Motor neuron (in vitro differentiated cells): ENCODE results near the gene PXK. TPM values are rescaled to one million over a fixed set of nuclear protein-coding genes. Genes with fewer than 3 reads are reported as not detected.

ENCODE experiments used
- ATAC-seq, 8 experiments: fragments of 200-7000 bp; cut with Tn5 transposase; replicated peaks in 6 of 8; 2 replicates each; pipeline ENCODE4 v1.8.0; 2021; ENCODE audit warnings: mild to moderate bottlenecking in 8 of 8, moderate library complexity in 8 of 8
- H3K27ac ChIP-seq, 2 donors: fragments of 250-450 bp; sonication (Bioruptor Pico); 2 replicates each; pipeline ENCODE4 v1.9.0; 2021; ENCODE audit warnings: antibody characterized with exemption in 2 of 2, mild to moderate bottlenecking in 2 of 2, moderate library complexity in 1 of 2
- H3K4me1 ChIP-seq, 2 donors: fragments of 250-450 bp; sonication (Bioruptor Pico); replicated peaks in 1 of 2; 2 replicates each; pipeline ENCODE4 v1.6.1; 2021; ENCODE audit warnings: antibody characterized with exemption in 2 of 2, mild to moderate bottlenecking in 2 of 2, moderate library complexity in 1 of 2
- H3K4me3 ChIP-seq, 5 donors: fragments of 250-450 bp; sonication (Bioruptor Pico); 2 replicates each; pipeline ENCODE4 v1.9.0; 2021; ENCODE audit warnings: antibody characterized with exemption in 5 of 5, mild to moderate bottlenecking in 5 of 5, moderate library complexity in 4 of 5
- WGBS, 10 experiments: fragments of 450-650 bp; shearing (Covaris generic); methylation state at CpG; one replicate each; pipeline ENCODE4 v1.0.0; 2022; 5-methylcytosine and 5-hydroxymethylcytosine counted together
- in situ Hi-C, 9 experiments: fragments of 400-800 bp; cut with MboI; loops; one replicate each; pipeline ENCODE4 v1.15.0; 2021; ENCODE audit warnings: low sequenced_read_pairs in 9 of 9, low pct_unique_long_range_greater_than_20kb in 2 of 9; ENCODE audit not compliant: unreplicated experiment in 9 of 9
- total RNA-seq, 8 experiments: library from RNA; unstranded; fragments of 300-600 nt; gene quantifications; 2 replicates each; pipeline versions ENCODE4 v1.2.3 to v1.2.4, GENCODE V29; 2022

Gene PXK
- total RNA-seq, 8 experiments from 2014 or later, result 8.4 to 34.6 (median 18.5) TPM

DNA sequence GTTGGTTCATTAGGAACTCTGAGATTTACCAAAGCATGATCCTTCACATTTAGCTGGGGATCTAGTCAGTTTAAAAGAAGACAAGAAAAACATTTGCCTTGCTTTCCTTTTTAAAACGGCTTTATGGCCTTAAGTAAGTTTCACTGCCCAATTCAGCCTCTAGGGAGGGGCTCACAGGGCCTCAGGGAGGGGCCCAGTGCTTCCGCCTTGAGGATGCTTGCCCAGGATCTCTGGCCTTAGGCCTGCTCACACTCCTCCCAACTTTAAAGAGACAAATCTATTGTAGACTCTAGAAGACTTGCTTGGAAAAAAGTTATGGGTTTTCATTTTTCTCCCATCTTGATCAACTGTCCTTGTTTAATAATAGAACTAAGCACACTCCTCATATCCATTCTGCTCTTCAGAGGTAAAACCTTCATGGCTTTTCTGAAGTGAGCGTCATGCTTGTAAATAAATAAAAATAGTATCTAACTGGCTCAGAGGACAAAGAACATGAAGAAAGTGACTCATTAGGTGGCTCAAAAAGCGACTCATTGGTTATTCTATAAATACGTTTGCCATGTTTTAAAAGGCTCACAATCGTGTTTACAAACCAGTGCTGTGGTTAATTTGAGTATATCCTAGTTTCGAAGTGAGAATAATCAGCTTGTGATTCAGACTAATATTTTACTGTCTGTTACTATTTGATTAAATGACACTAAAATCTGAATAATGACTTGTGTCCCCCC, 87.3 kb downstream of the PXK start:
- Histone ChIP-seq H3K4me3 (no peak overlapping the region), H3K4me1 (no peaks in the 10 kb centered on the region), H3K27ac (no peak overlapping the region)
- in situ Hi-C loops, result loop anchor here in 2 of 9 experiments (10.0 to 25.0 kb wide), 3 partner anchors 95 to 233 kb away; partner anchors contain the start of genes HTD2 (in 1 of the 2) and RPP14 (in 1 of the 2)
- WGBS, 10 experiments, result 0 to 100% (median 89%) methylated on average over 2 to 7 of the region's 7 CpGs; no CpG with 5 or more reads in 1 of the 10 experiments
- ATAC-seq, result peak in 3 of 8 experiments; percentile 60 to 90 (median 89)

DNA sequence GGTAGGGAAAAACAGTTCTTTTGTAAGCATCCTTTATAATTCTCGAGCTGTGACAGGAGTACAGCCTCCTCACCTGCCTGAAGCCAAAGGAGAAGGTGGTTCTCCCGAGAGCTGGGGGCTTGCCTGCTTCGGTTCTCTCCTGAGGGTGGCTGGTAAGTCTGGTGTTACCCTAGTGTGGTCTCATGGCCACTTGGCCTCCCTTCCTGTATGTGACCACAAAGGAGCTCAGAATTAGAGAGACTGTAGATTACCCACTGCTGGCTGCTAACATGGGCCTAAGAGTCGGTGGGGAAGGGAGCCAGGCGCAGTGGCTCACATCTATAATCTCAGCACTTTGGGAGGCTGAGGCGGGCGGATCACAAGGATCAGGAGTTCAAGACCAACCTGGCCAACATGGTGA, 88.3 kb downstream of the PXK start:
- no peak overlapping the region for H3K27ac ChIP-seq

DNA sequence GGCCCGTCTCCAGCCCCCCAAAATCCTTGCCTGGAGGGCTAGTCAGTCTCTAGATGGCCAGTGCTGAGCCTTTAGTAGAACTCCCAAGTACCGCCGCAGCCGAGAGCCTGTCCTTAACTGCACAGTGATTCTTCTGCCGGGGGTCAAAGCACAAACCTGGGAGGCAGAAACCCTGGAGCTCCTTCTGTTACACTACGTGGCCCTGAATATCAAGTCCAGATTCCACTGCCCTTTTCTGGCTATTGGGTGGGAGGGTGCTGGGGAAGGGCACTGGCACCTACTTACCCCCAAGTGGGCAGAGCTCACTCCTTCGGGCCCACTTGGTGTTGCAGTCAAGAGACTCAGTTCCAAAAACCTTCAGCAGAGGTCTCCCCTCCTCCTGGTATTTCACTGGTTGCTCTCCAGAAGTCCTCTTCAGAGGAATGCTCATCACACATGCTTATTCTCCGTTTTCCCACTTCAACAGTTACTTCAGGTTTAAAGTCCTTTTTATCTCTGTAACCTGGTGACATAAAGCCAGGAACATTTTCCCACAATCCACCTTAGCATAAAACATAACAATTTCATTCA, 90.1 kb downstream of the PXK start:
- ATAC-seq, result peak in 6 of 8 experiments; percentile 17 to 48 (median 24)

More for the DNA sequence above, 88.3 kb downstream of the PXK start:
- whole genome bisulfite sequencing, 10 experiments, result 50 to 100% (median 77%) methylated on average over 1 to 4 of the region's 7 CpGs; no CpG with 5 or more reads in 2 of the 10 experiments
- Histone ChIP-seq H3K4me1 (no peaks in the 10 kb centered on the region), H3K4me3 (no peak overlapping the region)
- in situ Hi-C loops, result loop anchor here in 1 of 9 experiments (25.0 kb wide), 2 partner anchors 109 to 234 kb away; partner anchors contain the start of genes HTD2 and RPP14
- no peak for ATAC-seq

DNA sequence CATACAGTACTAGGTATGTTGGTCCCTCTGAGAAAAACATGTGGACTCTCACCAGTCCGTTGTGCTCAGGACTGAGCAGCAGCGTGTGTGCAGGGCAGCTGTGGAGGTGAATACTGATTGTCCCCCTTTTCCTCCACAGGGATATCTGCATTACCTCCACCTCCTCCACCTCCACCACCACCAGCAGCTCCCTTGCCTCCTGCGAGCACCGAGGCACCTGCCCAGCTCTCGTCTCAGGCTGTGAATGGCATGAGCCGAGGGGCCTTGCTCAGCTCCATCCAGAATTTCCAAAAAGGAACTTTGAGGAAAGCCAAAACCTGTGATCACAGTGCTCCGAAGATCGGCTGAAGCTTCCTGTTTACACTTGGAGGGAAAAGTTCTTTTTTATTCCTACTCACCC, 91.9 kb downstream of the PXK start:
- Histone ChIP-seq H3K4me1 (no peaks in the 10 kb centered on the region), H3K27ac (no peak overlapping the region), H3K4me3 (no peak overlapping the region)
- ATAC-seq, result peak in 3 of 8 experiments; percentile 7 to 22 (median 22)
- in situ Hi-C loops, result loop anchor here in 1 of 9 experiments (25.0 kb wide), 2 partner anchors 112 to 237 kb away; partner anchors contain the start of genes HTD2 and RPP14
- 65 to 100% (median 80%) methylated on average over 1 to 8 of the region's 8 CpGs; no CpG with 5 or more reads in 1 of the 10 experiments for WGBS, 10 experiments

More for the DNA sequence above, 90.1 kb downstream of the PXK start:
- no peak overlapping the region for H3K27ac ChIP-seq
- in situ Hi-C loops, result loop anchor here in 1 of 9 experiments (25.0 kb wide), 2 partner anchors 111 to 236 kb away; partner anchors contain the start of genes HTD2 and RPP14
- no peaks in the 10 kb centered on the region for H3K4me1 ChIP-seq
- 0 to 96% (median 83%) methylated on average over 1 to 5 of the region's 8 CpGs; no CpG with 5 or more reads in 5 of the 10 experiments for WGBS, 10 experiments
- H3K4me3 ChIP-seq, result no peak overlapping the region

DNA sequence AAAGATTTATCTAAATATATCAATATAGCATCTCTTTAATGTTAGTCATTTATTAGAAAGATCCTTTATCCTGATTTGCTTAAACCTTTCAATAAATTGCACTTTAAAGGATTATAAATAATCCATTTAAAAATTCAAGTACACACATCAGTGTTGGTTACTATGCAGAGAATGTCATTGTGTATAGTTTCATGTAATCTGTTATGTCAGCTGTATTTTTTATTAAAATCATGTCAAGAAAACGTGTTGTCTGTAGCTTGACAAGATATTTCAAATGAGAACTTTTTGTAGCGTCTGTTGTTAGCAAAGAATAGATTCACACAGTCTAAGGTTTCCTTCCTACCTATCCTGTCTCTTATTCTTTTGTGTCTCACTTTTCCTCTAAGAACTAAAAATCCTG, 93.1 kb downstream of the PXK start:
- H3K27ac ChIP-seq, result no peak overlapping the region
- H3K4me1 ChIP-seq, result no peaks in the 10 kb centered on the region
- 29 to 100% (median 56%) methylated on average over 1 to 2 of the region's 2 CpGs; no CpG with 5 or more reads in 1 of the 10 experiments for WGBS, 10 experiments
- in situ Hi-C loops, result no loop called here
- H3K4me3 ChIP-seq, result no peak overlapping the region
- no peak for ATAC-seq

- Histone ChIP-seq H3K4me1 (peaks cover 6 to 8% of the 10 kb centered on the region in 2 donors), H3K27ac (no peak overlapping the region), H3K4me3 (no peak overlapping the region)
- in situ Hi-C loops, result no loop called here
- WGBS, 10 experiments, result 68 to 100% (median 85%) methylated on average over 1 to 7 of the region's 7 CpGs
- no peak for ATAC-seq
These were observed 95.1 kb downstream of the PXK start for GRCh38 chr3:58427661-58428361.

- Histone ChIP-seq H3K4me1 (peaks cover 11 to 14% of the 10 kb centered on the region in 2 donors), H3K4me3 (no peak overlapping the region), H3K27ac (no peak overlapping the region)
- in situ Hi-C loops, result no loop called here
- WGBS, 10 experiments, result 40% methylated on average over 1 of the region's 1 CpG; no CpG with 5 or more reads in 9 of the 10 experiments
- no peak for ATAC-seq
These were observed 97.0 kb downstream of the PXK start for GRCh38 chr3:58429657-58430056.

DNA sequence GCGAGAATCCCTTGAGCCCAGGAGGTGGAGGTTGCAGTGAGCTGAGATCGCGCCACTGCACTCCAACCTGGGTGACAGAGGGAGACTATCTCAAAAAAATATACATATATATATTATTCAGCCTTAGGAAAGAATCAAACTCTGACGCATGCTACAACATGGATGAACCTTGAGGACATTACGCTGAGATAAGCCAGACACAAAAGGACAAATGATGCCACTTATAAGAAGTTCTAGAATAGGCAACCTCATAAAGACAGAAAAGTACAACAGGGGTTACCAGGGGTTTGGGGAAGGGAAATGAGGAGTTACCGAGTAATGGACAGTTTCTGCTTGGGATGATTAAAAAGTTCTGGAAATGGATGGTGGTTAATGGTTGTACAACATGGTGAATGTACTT, 100.2 kb downstream of the PXK start:
- Histone ChIP-seq H3K27ac (peak overlapping the region in 1 of 2 donors; percentile 98), H3K4me3 (peak overlapping the region; percentile 82 to 99 (median 97)), H3K4me1 (peaks cover 11 to 17% of the 10 kb centered on the region in 2 donors)
- in situ Hi-C loops, result no loop called here
- no peak for ATAC-seq
- WGBS, 10 experiments, result 0 to 93% (median 50%) methylated on average over 1 to 6 of the region's 6 CpGs; no CpG with 5 or more reads in 2 of the 10 experiments

DNA sequence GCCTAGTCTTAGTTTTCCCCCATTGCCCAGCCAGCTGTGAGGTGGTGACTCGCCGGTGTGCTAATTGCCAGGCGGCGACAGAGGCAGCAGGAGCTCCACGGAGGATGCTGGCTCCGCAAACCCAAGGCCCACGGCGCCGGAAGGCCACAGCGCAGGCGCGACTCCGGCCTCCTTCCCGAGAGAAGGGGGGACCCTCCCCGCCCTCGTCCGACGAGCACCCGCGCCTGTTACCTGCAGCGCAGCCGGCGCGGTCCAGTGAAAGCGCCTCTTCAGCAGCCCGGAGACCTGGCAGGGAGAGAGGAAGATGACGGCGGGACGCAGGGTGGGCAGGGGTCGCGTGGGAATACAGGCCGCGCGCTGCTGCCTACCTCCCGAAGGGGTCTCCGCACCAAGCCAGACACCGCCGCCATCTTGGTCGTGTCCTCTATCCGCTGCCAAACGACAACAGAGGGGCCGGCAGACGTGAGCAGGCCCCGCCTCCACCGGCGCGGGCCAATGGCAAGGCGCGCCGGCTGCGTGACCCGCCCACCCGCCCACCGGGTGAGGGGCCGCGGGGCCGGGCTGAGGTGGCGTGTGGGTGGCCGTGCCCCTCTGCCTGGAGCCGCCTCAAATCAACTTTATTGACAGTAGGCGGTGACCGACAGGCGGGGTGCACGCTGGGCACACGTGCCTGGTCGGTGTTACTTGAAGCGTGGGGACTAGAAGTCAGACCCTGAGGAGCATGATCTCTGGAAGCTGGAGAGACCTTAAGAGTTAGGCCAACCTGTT, 100.9 kb downstream of the PXK start, which contains the start of gene PDHB:
Gene PDHB (minus strand): TSS at position 433 of the 768 bp plus-strand sequence. CDS start 23 bp downstream, at position 410.
- WGBS, 10 experiments, result 0% methylated on average over 2 to 6 of the region's 67 CpGs; no CpG with 5 or more reads in 4 of the 10 experiments
- H3K4me3 ChIP-seq, result peak within 1 kb of the TSS; percentile 82 to 99 (median 97)
- H3K27ac ChIP-seq, result peak within 1 kb of the TSS; percentile 98 to 99
- in situ Hi-C loops, result no loop called here
- ATAC-seq, result peak; percentile 86 to 96 (median 94)
- peaks cover 11 to 17% of the 10 kb centered on the region in 2 donors for H3K4me1 ChIP-seq

GRCh38 chr3:58434168-58434504, 101.4 kb downstream of the PXK start:
- 14 to 100% (median 63%) methylated on average over 1 to 2 of the region's 3 CpGs; no CpG with 5 or more reads in 6 of the 10 experiments for WGBS, 10 experiments
- Histone ChIP-seq H3K4me1 (peaks cover 11 to 17% of the 10 kb centered on the region in 2 donors), H3K27ac (no peak overlapping the region), H3K4me3 (peak overlapping the region; percentile 82 to 99 (median 97))
- no peak for ATAC-seq
- in situ Hi-C loops, result no loop called here

DNA sequence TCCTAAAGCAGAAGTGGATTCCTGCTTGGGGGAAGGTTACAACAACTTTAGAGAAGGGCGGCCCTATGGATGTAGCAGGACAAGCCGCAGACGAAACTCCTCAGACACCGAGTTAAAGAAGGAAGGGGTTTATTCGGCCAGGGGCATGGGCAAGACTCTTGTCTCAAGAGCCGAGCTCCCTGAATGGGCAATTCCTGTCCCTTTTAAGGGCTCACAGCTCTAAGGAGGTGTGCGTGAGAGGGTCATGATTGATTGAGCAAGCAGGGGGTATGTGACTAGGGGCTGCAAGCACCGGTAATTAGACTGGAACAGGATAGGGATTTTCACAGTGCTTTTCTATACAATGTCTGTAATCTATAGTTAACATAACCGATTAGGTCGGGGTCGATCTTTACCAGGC, 101.8 kb downstream of the PXK start:
- in situ Hi-C loops, result no loop called here
- Histone ChIP-seq H3K27ac (no peak overlapping the region), H3K4me1 (peaks cover 11 to 17% of the 10 kb centered on the region in 2 donors), H3K4me3 (peak overlapping the region in 1 of 5 donors; percentile 97)
- WGBS, 10 experiments, result 50 to 100% (median 100%) methylated on average over 1 to 9 of the region's 11 CpGs; no CpG with 5 or more reads in 1 of the 10 experiments
- ATAC-seq, result no peak

DNA sequence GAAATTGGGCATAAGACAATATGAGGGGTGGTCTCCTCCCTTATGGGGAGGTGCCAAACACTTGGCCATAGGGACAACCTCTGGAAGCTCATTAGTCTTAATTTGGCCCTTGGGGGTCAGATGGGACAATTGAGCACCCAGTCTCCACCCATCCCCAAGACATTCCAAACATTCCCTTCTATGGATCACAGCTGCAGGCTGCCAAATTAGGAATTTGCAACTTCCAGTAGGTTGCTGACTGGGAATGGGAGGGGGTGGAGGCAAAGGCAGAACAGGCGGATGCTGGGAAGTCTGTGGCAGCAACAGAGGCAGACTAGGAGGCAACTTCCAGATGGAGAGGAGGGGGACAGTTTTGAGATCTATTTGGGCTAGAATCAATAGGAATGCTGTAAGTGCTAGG, 102.3 kb downstream of the PXK start:
- WGBS, 10 experiments, result 86 to 100% (median 100%) methylated on average over 1 of the region's 1 CpG; no CpG with 5 or more reads in 6 of the 10 experiments
- in situ Hi-C loops, result no loop called here
- ATAC-seq, result peak in 3 of 8 experiments; percentile 8 to 33 (median 25)
- Histone ChIP-seq H3K4me3 (no peak overlapping the region), H3K4me1 (peaks cover 11 to 17% of the 10 kb centered on the region in 2 donors), H3K27ac (no peak overlapping the region)
